HG02970 (cell line): ENCODE measurements around the gene TBC1D21.

Source experiments
- ATAC-seq: cut with Tn5 transposase; IDR thresholded peaks from one replicate; pipeline ENCODE4 v1.9.1; 2021; ENCODE audit warnings: mild to moderate bottlenecking, moderate library complexity, moderate number of reproducible peaks; ENCODE audit not compliant: unreplicated experiment, low FRiP score

TBC1D21 gene

GRCh38 chr15:73886717-73887345 is 13.5 kb downstream of the TBC1D21 start:
- no peak for ATAC-seq

- no peak for ATAC-seq
These were observed 14.1 kb downstream of the TBC1D21 start for GRCh38 chr15:73887481-73887880.

- no peak for ATAC-seq
These were observed 15.1 kb downstream of the TBC1D21 start for GRCh38 chr15:73888224-73889041.

GRCh38 chr15:73889053-73889761 is 15.8 kb downstream of the TBC1D21 start:
- no peak for ATAC-seq

GRCh38 chr15:73889762-73890124 is 16.4 kb downstream of the TBC1D21 start:
- no peak for ATAC-seq

- ATAC-seq = no peak
These were observed 18.3 kb downstream of the TBC1D21 start for GRCh38 chr15:73891328-73892315.

GRCh38 chr15:73892446-73893226 is 19.3 kb downstream of the TBC1D21 start:
- ATAC-seq = no peak

GRCh38 chr15:73894133-73894814 is 20.9 kb downstream of the TBC1D21 start:
- ATAC-seq = no peak

- ATAC-seq = no peak
These were observed 24.3 kb downstream of the TBC1D21 start for GRCh38 chr15:73897441-73898261.

GRCh38 chr15:73899197-73900094 is 26.1 kb downstream of the TBC1D21 start:
- ATAC-seq = no peak

GRCh38 chr15:73900095-73900712 is 26.8 kb downstream of the TBC1D21 start:
- ATAC-seq = no peak

GRCh38 chr15:73901126-73901810 is 27.9 kb downstream of the TBC1D21 start:
- no peak for ATAC-seq

- no peak for ATAC-seq
These were observed 29.0 kb downstream of the TBC1D21 start for GRCh38 chr15:73902121-73903020.

GRCh38 chr15:73904026-73904815 is 30.9 kb downstream of the TBC1D21 start:
- no peak for ATAC-seq
